ENCODE results near the gene F2RL2. TPM values are rescaled to one million over a fixed set of nuclear protein-coding genes. Genes with fewer than 3 reads are reported as not detected.

F2RL2 gene
- total and polyA plus RNA-seq, 12 donors: 0.08 to 1.5 (median 0.36) TPM; not detected in 2

DNA sequence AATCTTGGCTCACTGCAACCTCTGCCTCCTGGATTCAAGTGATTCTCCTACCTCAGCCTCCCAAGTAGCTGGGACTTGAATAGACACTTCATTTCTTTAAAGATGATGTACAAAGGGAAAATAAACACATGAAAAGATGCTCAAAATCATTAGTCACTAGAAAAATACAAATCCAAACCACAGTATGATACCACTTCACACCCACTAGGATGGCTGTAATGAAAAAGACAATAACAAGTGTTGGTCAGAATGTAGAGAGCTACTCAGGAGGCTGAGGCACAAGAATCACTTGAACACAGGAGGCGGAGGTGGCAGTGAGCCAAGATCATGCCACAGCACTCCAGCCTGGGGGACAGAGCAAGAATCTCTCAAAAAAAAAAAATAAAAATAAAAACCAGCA is 13.0 kb downstream of the F2RL2 start:
- H3K27ac ChIP-seq: no peak overlapping the region
- WGBS, 4 donors: 79 to 88% (median 83%) methylated on average over 1 of the region's 1 CpG
- H3K4me1 ChIP-seq (replicated peaks in 1 of 2): no peaks in the 10 kb centered on the region
- no peaks in the 10 kb centered on the region for H3K9me3 ChIP-seq (replicated peaks in 1 of 3)
- H3K27me3 ChIP-seq: no peaks in the 10 kb centered on the region
- TF ChIP-seq POLR2A (IDR thresholded peaks at IDR 0.05): no peak
- TF ChIP-seq, protein P1, sequence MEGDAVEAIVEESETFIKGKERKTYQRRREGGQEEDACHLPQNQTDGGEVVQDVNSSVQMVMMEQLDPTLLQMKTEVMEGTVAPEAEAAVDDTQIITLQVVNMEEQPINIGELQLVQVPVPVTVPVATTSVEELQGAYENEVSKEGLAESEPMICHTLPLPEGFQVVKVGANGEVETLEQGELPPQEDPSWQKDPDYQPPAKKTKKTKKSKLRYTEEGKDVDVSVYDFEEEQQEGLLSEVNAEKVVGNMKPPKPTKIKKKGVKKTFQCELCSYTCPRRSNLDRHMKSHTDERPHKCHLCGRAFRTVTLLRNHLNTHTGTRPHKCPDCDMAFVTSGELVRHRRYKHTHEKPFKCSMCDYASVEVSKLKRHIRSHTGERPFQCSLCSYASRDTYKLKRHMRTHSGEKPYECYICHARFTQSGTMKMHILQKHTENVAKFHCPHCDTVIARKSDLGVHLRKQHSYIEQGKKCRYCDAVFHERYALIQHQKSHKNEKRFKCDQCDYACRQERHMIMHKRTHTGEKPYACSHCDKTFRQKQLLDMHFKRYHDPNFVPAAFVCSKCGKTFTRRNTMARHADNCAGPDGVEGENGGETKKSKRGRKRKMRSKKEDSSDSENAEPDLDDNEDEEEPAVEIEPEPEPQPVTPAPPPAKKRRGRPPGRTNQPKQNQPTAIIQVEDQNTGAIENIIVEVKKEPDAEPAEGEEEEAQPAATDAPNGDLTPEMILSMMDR (IDR thresholded peaks at IDR 0.05): no peak
- H3K4me3 ChIP-seq: no peak overlapping the region
- no peak for DNase-seq
- intact Hi-C loops (cut with DNase I): no loop called here
- H3K36me3 ChIP-seq (replicated peaks in 1 of 2): no peaks in the 10 kb centered on the region

DNA sequence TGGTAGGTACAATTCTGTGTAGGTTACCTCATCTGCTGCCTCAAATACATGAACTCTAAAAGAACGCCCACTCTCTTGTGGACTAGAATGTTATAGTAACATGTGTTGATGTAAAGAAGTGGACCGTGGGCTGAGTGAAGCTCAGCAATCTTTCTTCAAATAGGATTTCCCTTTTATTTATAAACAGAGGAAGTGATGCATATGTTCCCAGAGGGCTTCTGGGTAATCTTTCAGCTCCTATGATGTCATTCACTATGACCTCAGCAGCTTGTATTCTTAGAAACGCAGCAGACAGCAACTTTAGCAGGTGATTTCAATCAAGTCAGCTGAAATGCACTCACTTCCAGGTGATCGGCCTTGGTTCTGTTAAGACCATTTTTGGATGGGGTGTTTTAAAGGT is 14.4 kb downstream of the F2RL2 start:
- no peak for DNase-seq
- intact Hi-C loops (cut with DNase I): no loop called here
- no peak overlapping the region for H3K4me3 ChIP-seq
- 76 to 85% (median 82%) methylated on average over 4 of the region's 4 CpGs for WGBS, 4 donors
- no peaks in the 10 kb centered on the region for H3K36me3 ChIP-seq (replicated peaks in 1 of 2)
- H3K27me3 ChIP-seq: no peaks in the 10 kb centered on the region
- no peaks in the 10 kb centered on the region for H3K4me1 ChIP-seq (replicated peaks in 1 of 2)
- no peaks in the 10 kb centered on the region for H3K9me3 ChIP-seq (replicated peaks in 1 of 3)
- TF ChIP-seq, protein P1 (IDR thresholded peaks at IDR 0.05): no peak
- no peak for TF ChIP-seq POLR2A (IDR thresholded peaks at IDR 0.05)
- no peak overlapping the region for H3K27ac ChIP-seq

DNA sequence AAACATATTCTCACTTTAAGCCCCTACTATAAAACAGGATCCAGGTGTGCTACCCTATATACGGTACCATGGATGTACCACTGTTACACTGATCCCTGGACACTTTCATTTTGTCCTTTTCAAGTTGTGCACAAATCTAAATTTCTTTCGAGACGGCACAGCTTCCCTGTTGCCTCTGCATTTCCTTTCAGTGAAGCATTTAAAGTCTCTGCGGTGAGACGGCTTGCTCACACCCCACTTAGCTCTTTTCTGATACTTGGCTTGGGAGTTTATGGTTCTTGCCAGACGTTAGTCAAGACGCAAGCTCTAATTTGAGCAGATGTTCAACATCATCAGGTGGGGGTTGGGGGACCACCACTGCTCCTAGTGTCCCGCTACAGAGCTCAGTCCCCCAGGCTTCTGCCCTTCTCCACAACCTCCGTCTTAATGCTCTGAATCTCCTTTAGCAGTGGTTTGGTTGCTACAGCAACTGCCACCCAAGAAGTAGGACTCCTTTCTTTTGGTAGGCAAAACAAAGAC is 15.8 kb downstream of the F2RL2 start:
- WGBS, 4 donors: 68 to 75% (median 70%) methylated on average over 9 of the region's 9 CpGs
- intact Hi-C loops (cut with DNase I): no loop called here

DNA sequence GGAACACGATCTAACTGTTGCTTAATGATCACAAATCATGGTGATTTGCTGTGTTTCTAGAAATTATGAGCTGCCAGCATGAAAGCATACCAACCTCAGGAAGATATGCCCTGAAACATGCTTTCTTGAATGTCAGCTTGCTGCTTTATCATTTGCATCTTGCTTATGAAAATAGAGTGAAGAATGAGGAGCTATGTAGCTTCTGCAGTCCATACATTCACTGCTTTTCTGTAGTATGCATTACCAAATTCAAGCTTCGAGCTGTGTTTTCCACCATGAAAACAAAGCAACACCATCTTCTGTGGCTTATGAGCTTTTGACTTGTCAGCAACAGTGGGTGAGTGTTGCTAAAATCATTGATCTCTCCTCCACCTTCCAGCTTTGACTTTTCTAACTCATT is 16.5 kb downstream of the F2RL2 start:
- no peaks in the 10 kb centered on the region for H3K27me3 ChIP-seq
- no peaks in the 10 kb centered on the region for H3K9me3 ChIP-seq (replicated peaks in 1 of 3)
- intact Hi-C loops (cut with DNase I): no loop called here
- no peaks in the 10 kb centered on the region for H3K36me3 ChIP-seq (replicated peaks in 1 of 2)
- H3K4me1 ChIP-seq (replicated peaks in 1 of 2): no peaks in the 10 kb centered on the region
- DNase-seq: no peak
- H3K27ac ChIP-seq: no peak overlapping the region
- H3K4me3 ChIP-seq: no peak overlapping the region
- TF ChIP-seq POLR2A (IDR thresholded peaks at IDR 0.05): no peak
- TF ChIP-seq, protein P1 (IDR thresholded peaks at IDR 0.05): no peak
- WGBS, 4 donors: 83 to 93% (median 88%) methylated on average over 2 of the region's 2 CpGs

More for the DNA sequence above, 15.8 kb downstream of the F2RL2 start:
- Histone ChIP-seq H3K9me3 (replicated peaks in 1 of 3) (no peaks in the 10 kb centered on the region), H3K27ac (no peak overlapping the region), H3K36me3 (replicated peaks in 1 of 2) (no peaks in the 10 kb centered on the region), H3K4me3 (no peak overlapping the region), H3K27me3 (no peaks in the 10 kb centered on the region), H3K4me1 (replicated peaks in 1 of 2) (no peaks in the 10 kb centered on the region)
- DNase-seq: no peak
- TF ChIP-seq, protein P1 (IDR thresholded peaks at IDR 0.05): no peak
- no peak for TF ChIP-seq POLR2A (IDR thresholded peaks at IDR 0.05)
